ENCODE results near the gene ARSK. TPM values are rescaled to one million over a fixed set of nuclear protein-coding genes. Genes with fewer than 3 reads are reported as not detected.

The ARSK gene
- total and polyA plus RNA-seq, 10 of the 15 experiments (the other 5 are each of a cell fraction or from before 2014, with no cell fraction given): 1.6 to 9.5 (median 5.8) TPM

GRCh38 chr5:95620030-95620869 lies 65.3 kb downstream of the ARSK start, which contains the start of gene GPR150 (continued):
- TF ChIP-seq SMAD1 (IDR thresholded peaks at IDR 0.05; ENCODE audit: low read depth, partially characterized antibody): no peak
- no peak for TF ChIP-seq CREB1 (IDR thresholded peaks at IDR 0.05; ENCODE audit: low read depth)
- no peak for TF ChIP-seq YBX1 (IDR thresholded peaks at IDR 0.05)
- TF ChIP-seq SIN3A (IDR thresholded peaks at IDR 0.05; ENCODE audit: low read depth, low read length): peak; percentile 58; the same call in 1 of the 2 replicates
- peak; percentile 39; the same call in 1 of the 2 replicates for TF ChIP-seq POLR2AphosphoS5 (IDR thresholded peaks at IDR 0.05; ENCODE audit: low read length)
- TF ChIP-seq TCF7 (IDR thresholded peaks at IDR 0.05; ENCODE audit: borderline replicate concordance): no peak
- TF ChIP-seq, protein P1, sequence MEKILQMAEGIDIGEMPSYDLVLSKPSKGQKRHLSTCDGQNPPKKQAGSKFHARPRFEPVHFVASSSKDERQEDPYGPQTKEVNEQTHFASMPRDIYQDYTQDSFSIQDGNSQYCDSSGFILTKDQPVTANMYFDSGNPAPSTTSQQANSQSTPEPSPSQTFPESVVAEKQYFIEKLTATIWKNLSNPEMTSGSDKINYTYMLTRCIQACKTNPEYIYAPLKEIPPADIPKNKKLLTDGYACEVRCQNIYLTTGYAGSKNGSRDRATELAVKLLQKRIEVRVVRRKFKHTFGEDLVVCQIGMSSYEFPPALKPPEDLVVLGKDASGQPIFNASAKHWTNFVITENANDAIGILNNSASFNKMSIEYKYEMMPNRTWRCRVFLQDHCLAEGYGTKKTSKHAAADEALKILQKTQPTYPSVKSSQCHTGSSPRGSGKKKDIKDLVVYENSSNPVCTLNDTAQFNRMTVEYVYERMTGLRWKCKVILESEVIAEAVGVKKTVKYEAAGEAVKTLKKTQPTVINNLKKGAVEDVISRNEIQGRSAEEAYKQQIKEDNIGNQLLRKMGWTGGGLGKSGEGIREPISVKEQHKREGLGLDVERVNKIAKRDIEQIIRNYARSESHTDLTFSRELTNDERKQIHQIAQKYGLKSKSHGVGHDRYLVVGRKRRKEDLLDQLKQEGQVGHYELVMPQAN (conservative IDR thresholded peaks at IDR 0.05): no peak; the same call in none of the 2 replicates
- no peak for TF ChIP-seq HCFC1 (IDR thresholded peaks at IDR 0.05; ENCODE audit: low read length)
- no peak for TF ChIP-seq HDAC2 (IDR thresholded peaks at IDR 0.05)
- TF ChIP-seq IKZF1 (conservative IDR thresholded peaks at IDR 0.05): peak; percentile 92
- TF ChIP-seq RELA (IDR thresholded peaks at IDR 0.05; ENCODE audit: borderline replicate concordance, partially characterized antibody): no peak
- TF ChIP-seq CEBPB (IDR thresholded peaks at IDR 0.05; ENCODE audit: borderline replicate concordance in 1 of 2, low read depth in 2 of 2, low read length in 2 of 2): no peak
- TF ChIP-seq EZH2 (IDR thresholded peaks at IDR 0.05; ENCODE audit: borderline replicate concordance, control insufficient read depth, low read depth, low read length): no peak
- no peak for TF ChIP-seq JUNB (IDR thresholded peaks at IDR 0.05)
- TF ChIP-seq BHLHE40 (IDR thresholded peaks at IDR 0.05; ENCODE audit: borderline replicate concordance in 1 of 2, low read depth in 2 of 2, low read length in 1 of 2): peak; percentile 77 to 95; a peak in 3 of 4 replicates
- TF ChIP-seq E2F8 (IDR thresholded peaks at IDR 0.05; ENCODE audit: low read depth, partially characterized antibody): no peak
- no peak for TF ChIP-seq PML (IDR thresholded peaks at IDR 0.05; ENCODE audit: low read length)
- TF ChIP-seq, protein P2, sequence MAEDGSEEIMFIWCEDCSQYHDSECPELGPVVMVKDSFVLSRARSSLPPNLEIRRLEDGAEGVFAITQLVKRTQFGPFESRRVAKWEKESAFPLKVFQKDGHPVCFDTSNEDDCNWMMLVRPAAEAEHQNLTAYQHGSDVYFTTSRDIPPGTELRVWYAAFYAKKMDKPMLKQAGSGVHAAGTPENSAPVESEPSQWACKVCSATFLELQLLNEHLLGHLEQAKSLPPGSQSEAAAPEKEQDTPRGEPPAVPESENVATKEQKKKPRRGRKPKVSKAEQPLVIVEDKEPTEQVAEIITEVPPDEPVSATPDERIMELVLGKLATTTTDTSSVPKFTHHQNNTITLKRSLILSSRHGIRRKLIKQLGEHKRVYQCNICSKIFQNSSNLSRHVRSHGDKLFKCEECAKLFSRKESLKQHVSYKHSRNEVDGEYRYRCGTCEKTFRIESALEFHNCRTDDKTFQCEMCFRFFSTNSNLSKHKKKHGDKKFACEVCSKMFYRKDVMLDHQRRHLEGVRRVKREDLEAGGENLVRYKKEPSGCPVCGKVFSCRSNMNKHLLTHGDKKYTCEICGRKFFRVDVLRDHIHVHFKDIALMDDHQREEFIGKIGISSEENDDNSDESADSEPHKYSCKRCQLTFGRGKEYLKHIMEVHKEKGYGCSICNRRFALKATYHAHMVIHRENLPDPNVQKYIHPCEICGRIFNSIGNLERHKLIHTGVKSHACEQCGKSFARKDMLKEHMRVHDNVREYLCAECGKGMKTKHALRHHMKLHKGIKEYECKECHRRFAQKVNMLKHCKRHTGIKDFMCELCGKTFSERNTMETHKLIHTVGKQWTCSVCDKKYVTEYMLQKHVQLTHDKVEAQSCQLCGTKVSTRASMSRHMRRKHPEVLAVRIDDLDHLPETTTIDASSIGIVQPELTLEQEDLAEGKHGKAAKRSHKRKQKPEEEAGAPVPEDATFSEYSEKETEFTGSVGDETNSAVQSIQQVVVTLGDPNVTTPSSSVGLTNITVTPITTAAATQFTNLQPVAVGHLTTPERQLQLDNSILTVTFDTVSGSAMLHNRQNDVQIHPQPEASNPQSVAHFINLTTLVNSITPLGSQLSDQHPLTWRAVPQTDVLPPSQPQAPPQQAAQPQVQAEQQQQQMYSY (CRISPR knock-in tag; IDR thresholded peaks at IDR 0.05): no peak
- TF ChIP-seq ZNF24 (IDR thresholded peaks at IDR 0.05): peak; percentile 27; the same call in 1 of the 2 replicates

Data from GM12878 (cell line).